Astrocyte (in vitro differentiated cells and primary cell): Measurements from ENCODE around the gene CENPU.

Experiments used
- EZH2 ChIP-seq: IDR thresholded peaks from 2 replicates; pipeline ENCODE4 v1.6.1; 2012; ENCODE audit warnings: mild to moderate bottlenecking, low read length, inconsistent platforms; ENCODE audit not compliant: insufficient read depth
- TF ChIP-seq, protein P1 (sequence below): IDR thresholded peaks from 2 replicates; pipeline ENCODE4 v1.5.1; 2011; ENCODE audit warnings: low read depth, mild to moderate bottlenecking, inconsistent platforms, low read length, moderate library complexity; ENCODE audit not compliant: insufficient read depth

DNA sequence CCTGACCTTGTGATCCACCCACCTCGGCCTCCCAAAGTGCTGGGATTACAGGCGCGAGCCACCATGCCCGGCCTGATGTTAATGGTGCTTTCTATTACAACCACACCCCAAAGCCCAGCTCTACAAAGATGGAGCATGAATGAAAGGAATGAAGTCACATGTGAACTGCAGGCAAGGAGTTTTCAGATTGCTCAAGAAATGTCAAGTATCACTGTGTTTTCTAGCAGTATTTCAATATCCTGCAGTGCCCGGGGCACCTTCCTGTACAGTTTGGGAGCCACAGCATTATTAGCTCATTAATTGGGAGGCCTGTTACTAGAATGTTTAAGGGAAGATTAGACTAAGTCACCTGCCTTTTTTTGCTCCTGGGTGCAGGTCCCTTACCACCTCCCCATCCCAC, 44.2 kb downstream of the CENPU start:
- TF ChIP-seq, protein P1, sequence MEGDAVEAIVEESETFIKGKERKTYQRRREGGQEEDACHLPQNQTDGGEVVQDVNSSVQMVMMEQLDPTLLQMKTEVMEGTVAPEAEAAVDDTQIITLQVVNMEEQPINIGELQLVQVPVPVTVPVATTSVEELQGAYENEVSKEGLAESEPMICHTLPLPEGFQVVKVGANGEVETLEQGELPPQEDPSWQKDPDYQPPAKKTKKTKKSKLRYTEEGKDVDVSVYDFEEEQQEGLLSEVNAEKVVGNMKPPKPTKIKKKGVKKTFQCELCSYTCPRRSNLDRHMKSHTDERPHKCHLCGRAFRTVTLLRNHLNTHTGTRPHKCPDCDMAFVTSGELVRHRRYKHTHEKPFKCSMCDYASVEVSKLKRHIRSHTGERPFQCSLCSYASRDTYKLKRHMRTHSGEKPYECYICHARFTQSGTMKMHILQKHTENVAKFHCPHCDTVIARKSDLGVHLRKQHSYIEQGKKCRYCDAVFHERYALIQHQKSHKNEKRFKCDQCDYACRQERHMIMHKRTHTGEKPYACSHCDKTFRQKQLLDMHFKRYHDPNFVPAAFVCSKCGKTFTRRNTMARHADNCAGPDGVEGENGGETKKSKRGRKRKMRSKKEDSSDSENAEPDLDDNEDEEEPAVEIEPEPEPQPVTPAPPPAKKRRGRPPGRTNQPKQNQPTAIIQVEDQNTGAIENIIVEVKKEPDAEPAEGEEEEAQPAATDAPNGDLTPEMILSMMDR, result no peak
- TF ChIP-seq EZH2, result no peak
